Measurements from ENCODE around the gene ITGA4.

ITGA4 gene

DNA sequence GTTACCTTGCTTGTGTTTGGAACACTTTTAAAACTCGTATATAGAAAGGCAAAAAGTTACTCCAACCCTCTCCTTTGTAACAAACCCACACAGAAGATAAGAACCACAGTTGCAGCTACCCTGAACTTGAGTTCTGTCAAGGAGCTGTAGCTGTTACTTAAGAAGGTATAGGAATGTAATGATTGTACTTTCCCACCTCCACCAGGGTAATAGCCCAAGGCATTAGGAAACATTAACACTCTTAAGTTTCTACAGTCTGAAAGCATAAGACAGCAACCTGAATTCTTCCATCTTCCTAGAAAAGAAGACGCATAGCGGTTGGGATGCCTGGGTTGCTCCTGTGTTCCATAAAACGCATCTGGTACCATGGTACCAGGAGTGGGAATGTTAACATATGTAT is 43.0 kb downstream of the ITGA4 start:
- no peak for DNase-seq (ENCODE audit: low spot score)
- TF ChIP-seq, protein P1, sequence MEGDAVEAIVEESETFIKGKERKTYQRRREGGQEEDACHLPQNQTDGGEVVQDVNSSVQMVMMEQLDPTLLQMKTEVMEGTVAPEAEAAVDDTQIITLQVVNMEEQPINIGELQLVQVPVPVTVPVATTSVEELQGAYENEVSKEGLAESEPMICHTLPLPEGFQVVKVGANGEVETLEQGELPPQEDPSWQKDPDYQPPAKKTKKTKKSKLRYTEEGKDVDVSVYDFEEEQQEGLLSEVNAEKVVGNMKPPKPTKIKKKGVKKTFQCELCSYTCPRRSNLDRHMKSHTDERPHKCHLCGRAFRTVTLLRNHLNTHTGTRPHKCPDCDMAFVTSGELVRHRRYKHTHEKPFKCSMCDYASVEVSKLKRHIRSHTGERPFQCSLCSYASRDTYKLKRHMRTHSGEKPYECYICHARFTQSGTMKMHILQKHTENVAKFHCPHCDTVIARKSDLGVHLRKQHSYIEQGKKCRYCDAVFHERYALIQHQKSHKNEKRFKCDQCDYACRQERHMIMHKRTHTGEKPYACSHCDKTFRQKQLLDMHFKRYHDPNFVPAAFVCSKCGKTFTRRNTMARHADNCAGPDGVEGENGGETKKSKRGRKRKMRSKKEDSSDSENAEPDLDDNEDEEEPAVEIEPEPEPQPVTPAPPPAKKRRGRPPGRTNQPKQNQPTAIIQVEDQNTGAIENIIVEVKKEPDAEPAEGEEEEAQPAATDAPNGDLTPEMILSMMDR (IDR thresholded peaks at IDR 0.05) = no peak
- Histone ChIP-seq H3K4me3 (no peak overlapping the region), H3K27ac (no peak overlapping the region)

DNA sequence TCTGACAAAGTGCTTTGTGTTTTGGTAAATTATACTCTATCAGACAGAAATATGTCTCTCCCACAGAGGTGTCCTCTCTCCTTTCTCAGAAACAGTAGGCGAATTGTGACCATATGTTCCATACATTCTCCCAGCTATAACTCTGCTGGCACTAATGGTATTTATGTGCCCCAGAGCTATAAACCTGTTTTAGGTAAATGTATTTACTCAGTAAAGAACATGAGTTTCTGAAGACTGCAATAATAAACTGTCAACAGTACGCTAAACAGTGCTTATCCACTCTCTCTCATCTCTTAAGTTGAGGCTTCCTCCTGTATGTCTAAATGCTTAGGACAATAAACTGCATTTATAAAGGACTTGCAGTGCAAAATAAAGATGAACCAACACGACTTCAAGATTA is 58.5 kb downstream of the ITGA4 start:
- Histone ChIP-seq H3K27ac (no peak overlapping the region), H3K4me3 (no peak overlapping the region)
- DNase-seq (ENCODE audit: low spot score) = no peak
- TF ChIP-seq, protein P1 (IDR thresholded peaks at IDR 0.05) = no peak

DNA sequence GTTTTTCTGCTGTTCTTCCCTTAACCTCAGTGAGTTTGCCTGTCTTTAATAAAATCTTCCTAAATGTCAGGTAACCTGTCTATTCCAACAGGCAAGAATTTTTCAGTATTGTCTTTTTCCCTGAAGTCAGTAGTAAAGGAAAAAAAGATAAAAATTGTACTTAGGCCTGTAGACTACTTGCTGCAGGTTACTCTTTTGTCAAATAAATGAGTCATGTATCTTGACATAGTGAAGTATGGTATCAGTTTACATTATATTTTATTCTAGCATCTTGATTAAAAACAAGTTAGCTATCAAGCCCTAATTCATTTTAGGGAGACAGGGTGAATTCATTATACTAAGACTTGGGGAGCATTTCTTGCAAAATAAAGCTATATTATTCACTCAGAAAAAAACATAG is 59.8 kb downstream of the ITGA4 start:
- H3K27ac ChIP-seq = no peak overlapping the region
- no peak overlapping the region for H3K4me3 ChIP-seq
- TF ChIP-seq, protein P1 (IDR thresholded peaks at IDR 0.05) = no peak
- no peak for DNase-seq (ENCODE audit: low spot score)

DNA sequence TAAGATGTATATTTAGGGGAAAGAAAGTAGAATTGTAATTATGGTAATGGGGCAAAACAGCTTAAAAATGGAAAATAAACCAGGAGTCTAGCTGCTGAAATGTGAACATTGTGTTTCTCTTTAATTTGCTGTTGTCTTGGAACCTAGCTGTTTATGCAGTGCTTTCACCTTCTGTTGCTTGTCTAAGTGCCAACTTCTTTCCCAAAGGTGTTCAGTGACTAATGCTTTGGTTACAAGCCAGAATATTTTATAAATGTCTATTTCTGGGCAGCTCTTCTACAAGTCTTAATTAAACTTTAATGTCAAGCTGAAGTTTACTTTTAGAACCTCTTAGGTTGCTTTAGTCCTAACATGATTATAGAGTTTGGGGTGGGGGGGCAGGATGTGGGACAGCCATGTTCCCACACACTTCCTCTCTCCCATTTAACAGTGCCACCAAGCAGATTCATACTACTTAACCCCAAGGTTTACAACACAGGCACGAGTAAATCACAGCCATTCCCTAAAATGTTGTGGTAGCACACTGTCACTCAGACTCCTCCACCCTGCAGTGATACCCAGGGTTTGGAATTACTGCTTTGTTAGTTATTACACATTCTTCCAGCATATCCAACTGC is 60.6 kb downstream of the ITGA4 start:
- TF ChIP-seq, protein P1 (IDR thresholded peaks at IDR 0.05) = no peak

DNA sequence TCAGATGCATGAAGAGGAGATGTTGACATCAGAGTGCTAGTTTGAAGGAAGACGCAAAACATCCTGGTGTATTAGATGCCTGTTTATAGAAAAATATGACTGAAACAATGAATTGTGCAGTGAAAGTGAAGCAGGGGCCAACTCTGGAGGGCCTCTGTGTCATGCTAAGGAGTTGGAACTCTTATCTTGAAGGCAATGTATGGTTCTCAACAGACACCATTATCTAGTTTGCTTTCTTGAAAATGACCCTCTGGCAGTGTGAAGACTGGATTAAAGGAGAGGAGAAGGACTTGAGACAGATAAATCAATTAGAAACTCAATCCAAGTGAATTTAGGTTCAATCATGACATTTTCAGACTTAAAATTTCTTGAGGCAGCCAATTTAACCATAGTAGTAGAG is 63.1 kb downstream of the ITGA4 start:
- no peak for DNase-seq (ENCODE audit: low spot score)
- H3K27ac ChIP-seq = no peak overlapping the region
- H3K4me3 ChIP-seq = no peak overlapping the region
- TF ChIP-seq, protein P1 (IDR thresholded peaks at IDR 0.05) = no peak

More for the DNA sequence above, 60.6 kb downstream of the ITGA4 start:
- Histone ChIP-seq H3K4me3 (no peak overlapping the region), H3K27ac (no peak overlapping the region)
- DNase-seq (ENCODE audit: low spot score) = no peak

DNA sequence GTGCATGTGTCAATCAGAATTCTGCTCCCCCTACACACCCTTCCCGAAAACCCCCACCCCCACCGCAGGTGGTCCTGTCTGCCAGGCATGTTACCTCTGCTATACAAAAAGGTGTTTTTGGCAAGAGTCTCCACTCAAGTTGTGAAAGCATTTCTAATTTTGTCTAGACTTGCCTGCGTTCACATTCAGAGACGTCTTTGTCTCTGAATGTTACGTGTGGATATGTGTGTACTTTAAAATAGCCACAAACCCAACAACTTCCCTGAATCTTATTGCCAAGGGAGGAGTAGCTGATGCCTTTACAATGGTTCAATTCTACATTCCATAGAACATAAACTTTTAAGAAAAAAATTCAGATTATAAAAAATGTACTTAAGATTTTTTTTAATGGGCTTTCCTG is 66.6 kb downstream of the ITGA4 start:
- DNase-seq (ENCODE audit: low spot score) = no peak
- Histone ChIP-seq H3K27ac (no peak overlapping the region), H3K4me3 (no peak overlapping the region)
- TF ChIP-seq, protein P1 (IDR thresholded peaks at IDR 0.05) = no peak

DNA sequence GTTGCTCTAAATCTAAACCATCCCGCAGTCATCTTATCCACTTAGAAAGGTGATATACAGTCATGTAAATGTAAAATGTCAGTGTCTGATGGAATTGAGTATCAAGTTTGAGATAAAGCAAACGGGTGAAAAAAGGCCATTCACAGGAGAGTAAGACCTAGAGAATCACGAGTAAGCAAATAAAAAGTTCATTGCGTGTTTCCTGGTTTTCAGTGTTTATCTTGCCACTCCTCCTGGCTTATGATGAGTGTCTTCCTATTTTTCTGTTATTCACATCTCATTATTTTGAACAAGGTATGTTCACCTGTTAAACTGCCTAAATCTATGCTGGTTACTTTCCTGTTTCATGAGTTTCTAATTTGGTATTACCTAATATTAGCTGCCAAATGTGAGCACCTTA is 68.8 kb downstream of the ITGA4 start:
- TF ChIP-seq, protein P1 (IDR thresholded peaks at IDR 0.05) = no peak
- no peak overlapping the region for H3K4me3 ChIP-seq
- H3K27ac ChIP-seq = no peak overlapping the region
- DNase-seq (ENCODE audit: low spot score) = no peak

All from coronary artery (tissue), 2 donors.